Gastroesophageal sphincter (tissue), 3 donors: Measurements from ENCODE around the gene TMBIM4.

Experiments
- EP300 ChIP-seq: sonication (generic); formaldehyde crosslinking; IDR thresholded peaks from one replicate; pipeline ENCODE4 v1.6.1; 2017; ENCODE audit warnings: antibody characterized with exemption, mild to moderate bottlenecking
- POLR2A ChIP-seq, 2 donors: fragments of 450-650 bp; IDR thresholded peaks; one replicate each; pipeline ENCODE4 v1.6.1; 2017; ENCODE audit warnings: antibody characterized with exemption in 2 of 2, mild to moderate bottlenecking in 2 of 2, moderate library complexity in 1 of 2
- POLR2AphosphoS5 ChIP-seq: sonication (generic); formaldehyde crosslinking; IDR thresholded peaks from one replicate; pipeline ENCODE4 v1.6.1; 2017; ENCODE audit warnings: antibody characterized with exemption
- TF ChIP-seq, protein P1 (sequence below), 4 experiments: fragments of 200-600 bp in 2 of 4; fragments of 450-650 bp in 2 of 4; sonication (generic) in 1 of 4; IDR thresholded peaks; one replicate each; pipeline ENCODE4 v1.5.1; 2017 to 2019; ENCODE audit warnings: antibody characterized with exemption in 4 of 4, mild to moderate bottlenecking in 2 of 4, moderate library complexity in 2 of 4

DNA sequence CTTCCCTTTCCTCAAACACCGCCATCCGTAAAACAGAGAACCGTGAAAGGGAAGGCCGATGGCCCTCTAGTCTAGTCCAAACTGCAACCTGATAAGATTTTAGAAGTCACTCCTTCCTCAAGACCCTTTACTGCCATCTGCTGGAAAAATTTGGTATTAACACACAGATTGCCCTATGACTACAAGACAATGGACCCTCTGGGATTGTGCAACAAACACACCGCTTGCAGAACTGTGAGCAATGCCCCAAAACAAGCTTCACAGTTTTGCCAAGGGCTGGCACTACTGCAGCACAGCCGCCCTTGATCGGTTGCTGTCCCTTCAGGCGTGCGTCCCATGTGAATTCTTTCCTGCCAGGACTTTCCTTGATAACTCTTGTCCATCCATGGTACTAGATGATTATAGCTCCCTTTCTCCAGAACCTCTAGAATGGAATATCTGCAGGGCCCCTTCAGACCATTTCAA lies 62.3 kb downstream of the TMBIM4 start:
- TF ChIP-seq, protein P1, sequence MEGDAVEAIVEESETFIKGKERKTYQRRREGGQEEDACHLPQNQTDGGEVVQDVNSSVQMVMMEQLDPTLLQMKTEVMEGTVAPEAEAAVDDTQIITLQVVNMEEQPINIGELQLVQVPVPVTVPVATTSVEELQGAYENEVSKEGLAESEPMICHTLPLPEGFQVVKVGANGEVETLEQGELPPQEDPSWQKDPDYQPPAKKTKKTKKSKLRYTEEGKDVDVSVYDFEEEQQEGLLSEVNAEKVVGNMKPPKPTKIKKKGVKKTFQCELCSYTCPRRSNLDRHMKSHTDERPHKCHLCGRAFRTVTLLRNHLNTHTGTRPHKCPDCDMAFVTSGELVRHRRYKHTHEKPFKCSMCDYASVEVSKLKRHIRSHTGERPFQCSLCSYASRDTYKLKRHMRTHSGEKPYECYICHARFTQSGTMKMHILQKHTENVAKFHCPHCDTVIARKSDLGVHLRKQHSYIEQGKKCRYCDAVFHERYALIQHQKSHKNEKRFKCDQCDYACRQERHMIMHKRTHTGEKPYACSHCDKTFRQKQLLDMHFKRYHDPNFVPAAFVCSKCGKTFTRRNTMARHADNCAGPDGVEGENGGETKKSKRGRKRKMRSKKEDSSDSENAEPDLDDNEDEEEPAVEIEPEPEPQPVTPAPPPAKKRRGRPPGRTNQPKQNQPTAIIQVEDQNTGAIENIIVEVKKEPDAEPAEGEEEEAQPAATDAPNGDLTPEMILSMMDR (IDR thresholded peaks at IDR 0.05) = peak; percentile 62 to 83 (median 74)
- TF ChIP-seq POLR2A (IDR thresholded peaks at IDR 0.05) (no peak), POLR2AphosphoS5 (no peak), EP300 (no peak)
